Measurements from ENCODE around the gene WNT5B.

WNT5B gene

GRCh38 chr12:1606021-1606622 is 22.9 kb upstream of the WNT5B start:
- no peak overlapping the region for H3K4me3 ChIP-seq (ENCODE audit: low read length in 2 of 2)
- no peak overlapping the region for H2BK5ac ChIP-seq (ENCODE audit: low read length)
- no peak overlapping the region for H3K18ac ChIP-seq (ENCODE audit: low read length)
- peak overlapping the region; percentile 62 for H2AFZ ChIP-seq (ENCODE audit: low read length)
- H2BK12ac ChIP-seq (ENCODE audit: low read length), result no peak overlapping the region
- no peak overlapping the region for H3K14ac ChIP-seq (ENCODE audit: low read length)
- H3K4me2 ChIP-seq (ENCODE audit: insufficient read depth, low read length, poor library complexity, severe bottlenecking), result peak overlapping the region; percentile 27
- no peak overlapping the region for H2BK120ac ChIP-seq (ENCODE audit: low read depth, low read length)
- no peak overlapping the region for H2AK5ac ChIP-seq (ENCODE audit: low read depth, low read length)
- WGBS, 2 donors (ENCODE audit: extremely low coverage in 2 of 2, insufficient read length in 2 of 2, insufficient replicate concordance in 1 of 2), result no CpG with 5 or more reads among the region's 12 CpGs
- peaks cover 0 to 82% (median 0%) of the 10 kb centered on the region in 3 experiments for H3K27me3 ChIP-seq (ENCODE audit: control insufficient read depth in 3 of 3, insufficient read depth in 3 of 3, low read depth in 1 of 3, low read length in 3 of 3)
- H4K91ac ChIP-seq (ENCODE audit: low read depth, low read length, poor library complexity), result no peak overlapping the region
- H2BK15ac ChIP-seq (ENCODE audit: low read length), result no peak overlapping the region
- H3K23ac ChIP-seq (ENCODE audit: low read depth, low read length, poor library complexity), result no peak overlapping the region
- no peak overlapping the region for H3K4ac ChIP-seq (ENCODE audit: low read length)
- peak overlapping the region; percentile 64 for H3K9ac ChIP-seq (ENCODE audit: low read depth, low read length, poor library complexity)
- H4K8ac ChIP-seq (ENCODE audit: low read depth, low read length), result no peak overlapping the region
- H3K27ac ChIP-seq (replicated peaks; ENCODE audit: low read length), result no peak overlapping the region
- peaks cover 8 to 14% of the 10 kb centered on the region in 2 donors for H3K4me1 ChIP-seq (ENCODE audit: control insufficient read depth in 2 of 2, insufficient read depth in 1 of 2, low read depth in 1 of 2, low read length in 2 of 2)
- H3K9me3 ChIP-seq (replicated peaks in 1 of 2; ENCODE audit: control insufficient read depth in 2 of 2, insufficient read depth in 1 of 2, low read depth in 1 of 2, low read length in 2 of 2), result no peaks in the 10 kb centered on the region
- peaks cover 0 to 3% of the 10 kb centered on the region in 2 donors for H3K36me3 ChIP-seq (replicated peaks in 1 of 2; ENCODE audit: control insufficient read depth in 2 of 2, insufficient read depth in 2 of 2, low read length in 2 of 2)
- DNase-seq (ENCODE audit: low spot score), result no peak
- peaks cover 4% of the 10 kb centered on the region for H3K79me1 ChIP-seq (ENCODE audit: low read depth, low read length)

GRCh38 chr12:1607940-1608712 is 20.9 kb upstream of the WNT5B start:
- Histone ChIP-seq H3K27ac (replicated peaks; ENCODE audit: low read length) (no peak overlapping the region), H2BK5ac (ENCODE audit: low read length) (no peak overlapping the region), H3K23ac (ENCODE audit: low read depth, low read length, poor library complexity) (no peak overlapping the region), H3K79me1 (ENCODE audit: low read depth, low read length) (peaks cover 4% of the 10 kb centered on the region), H2AK5ac (ENCODE audit: low read depth, low read length) (no peak overlapping the region), H4K8ac (ENCODE audit: low read depth, low read length) (no peak overlapping the region), H3K4me3 (ENCODE audit: low read length in 2 of 2) (no peak overlapping the region), H2BK120ac (ENCODE audit: low read depth, low read length) (no peak overlapping the region), H2AFZ (ENCODE audit: low read length) (no peak overlapping the region), H2BK15ac (ENCODE audit: low read length) (no peak overlapping the region), H3K4me2 (ENCODE audit: insufficient read depth, low read length, poor library complexity, severe bottlenecking) (no peak overlapping the region), H2BK12ac (ENCODE audit: low read length) (no peak overlapping the region), H3K36me3 (replicated peaks in 1 of 2; ENCODE audit: control insufficient read depth in 2 of 2, insufficient read depth in 2 of 2, low read length in 2 of 2) (peaks cover 0 to 3% of the 10 kb centered on the region in 2 donors), H3K9me3 (replicated peaks in 1 of 2; ENCODE audit: control insufficient read depth in 2 of 2, insufficient read depth in 1 of 2, low read depth in 1 of 2, low read length in 2 of 2) (no peaks in the 10 kb centered on the region), H3K4me1 (ENCODE audit: control insufficient read depth in 2 of 2, insufficient read depth in 1 of 2, low read depth in 1 of 2, low read length in 2 of 2) (peaks cover 14 to 23% of the 10 kb centered on the region in 2 donors), H3K14ac (ENCODE audit: low read length) (no peak overlapping the region), H4K91ac (ENCODE audit: low read depth, low read length, poor library complexity) (no peak overlapping the region), H3K4ac (ENCODE audit: low read length) (no peak overlapping the region), H3K9ac (ENCODE audit: low read depth, low read length, poor library complexity) (no peak overlapping the region), H3K27me3 (ENCODE audit: control insufficient read depth in 3 of 3, insufficient read depth in 3 of 3, low read depth in 1 of 3, low read length in 3 of 3) (peaks cover 0 to 80% (median 0%) of the 10 kb centered on the region in 3 experiments), H3K18ac (ENCODE audit: low read length) (no peak overlapping the region)
- DNase-seq (ENCODE audit: low spot score), result no peak
- no CpG with 5 or more reads among the region's 3 CpGs for WGBS, 2 donors (ENCODE audit: extremely low coverage in 2 of 2, insufficient read length in 2 of 2, insufficient replicate concordance in 1 of 2)

GRCh38 chr12:1608713-1609119 is 20.3 kb upstream of the WNT5B start:
- Histone ChIP-seq H2AFZ (ENCODE audit: low read length) (no peak overlapping the region), H3K27ac (replicated peaks; ENCODE audit: low read length) (no peak overlapping the region), H3K9me3 (replicated peaks in 1 of 2; ENCODE audit: control insufficient read depth in 2 of 2, insufficient read depth in 1 of 2, low read depth in 1 of 2, low read length in 2 of 2) (no peaks in the 10 kb centered on the region), H2AK5ac (ENCODE audit: low read depth, low read length) (no peak overlapping the region), H3K9ac (ENCODE audit: low read depth, low read length, poor library complexity) (no peak overlapping the region), H4K8ac (ENCODE audit: low read depth, low read length) (no peak overlapping the region), H3K18ac (ENCODE audit: low read length) (no peak overlapping the region), H3K14ac (ENCODE audit: low read length) (no peak overlapping the region), H3K27me3 (ENCODE audit: control insufficient read depth in 3 of 3, insufficient read depth in 3 of 3, low read depth in 1 of 3, low read length in 3 of 3) (peaks cover 0 to 79% (median 0%) of the 10 kb centered on the region in 3 experiments), H2BK5ac (ENCODE audit: low read length) (no peak overlapping the region), H3K4me2 (ENCODE audit: insufficient read depth, low read length, poor library complexity, severe bottlenecking) (no peak overlapping the region), H3K4me1 (ENCODE audit: control insufficient read depth in 2 of 2, insufficient read depth in 1 of 2, low read depth in 1 of 2, low read length in 2 of 2) (peaks cover 14 to 23% of the 10 kb centered on the region in 2 donors), H2BK12ac (ENCODE audit: low read length) (no peak overlapping the region), H3K4ac (ENCODE audit: low read length) (no peak overlapping the region), H3K36me3 (replicated peaks in 1 of 2; ENCODE audit: control insufficient read depth in 2 of 2, insufficient read depth in 2 of 2, low read length in 2 of 2) (no peaks in the 10 kb centered on the region), H3K4me3 (ENCODE audit: low read length in 2 of 2) (no peak overlapping the region), H3K79me1 (ENCODE audit: low read depth, low read length) (peaks cover 4% of the 10 kb centered on the region), H2BK15ac (ENCODE audit: low read length) (no peak overlapping the region), H2BK120ac (ENCODE audit: low read depth, low read length) (no peak overlapping the region), H4K91ac (ENCODE audit: low read depth, low read length, poor library complexity) (no peak overlapping the region), H3K23ac (ENCODE audit: low read depth, low read length, poor library complexity) (no peak overlapping the region)
- WGBS, 2 donors (ENCODE audit: extremely low coverage in 2 of 2, insufficient read length in 2 of 2, insufficient replicate concordance in 1 of 2), result no CpG with 5 or more reads among the region's 5 CpGs
- DNase-seq (ENCODE audit: low spot score), result no peak

- no peaks in the 10 kb centered on the region for H3K9me3 ChIP-seq (replicated peaks in 1 of 2; ENCODE audit: control insufficient read depth in 2 of 2, insufficient read depth in 1 of 2, low read depth in 1 of 2, low read length in 2 of 2)
- no peak overlapping the region for H4K91ac ChIP-seq (ENCODE audit: low read depth, low read length, poor library complexity)
- no CpG with 5 or more reads among the region's 7 CpGs for WGBS, 2 donors (ENCODE audit: extremely low coverage in 2 of 2, insufficient read length in 2 of 2, insufficient replicate concordance in 1 of 2)
- no peak overlapping the region for H2BK120ac ChIP-seq (ENCODE audit: low read depth, low read length)
- peaks cover 4% of the 10 kb centered on the region for H3K79me1 ChIP-seq (ENCODE audit: low read depth, low read length)
- peaks cover 0 to 82% (median 0%) of the 10 kb centered on the region in 3 experiments for H3K27me3 ChIP-seq (ENCODE audit: control insufficient read depth in 3 of 3, insufficient read depth in 3 of 3, low read depth in 1 of 3, low read length in 3 of 3)
- H3K14ac ChIP-seq (ENCODE audit: low read length), result no peak overlapping the region
- H3K9ac ChIP-seq (ENCODE audit: low read depth, low read length, poor library complexity), result no peak overlapping the region
- no peak overlapping the region for H4K8ac ChIP-seq (ENCODE audit: low read depth, low read length)
- no peak overlapping the region for H3K4me3 ChIP-seq (ENCODE audit: low read length in 2 of 2)
- H3K27ac ChIP-seq (replicated peaks; ENCODE audit: low read length), result no peak overlapping the region
- no peak overlapping the region for H2AK5ac ChIP-seq (ENCODE audit: low read depth, low read length)
- no peak overlapping the region for H2AFZ ChIP-seq (ENCODE audit: low read length)
- DNase-seq (ENCODE audit: low spot score), result no peak
- H3K4ac ChIP-seq (ENCODE audit: low read length), result no peak overlapping the region
- H3K23ac ChIP-seq (ENCODE audit: low read depth, low read length, poor library complexity), result no peak overlapping the region
- no peak overlapping the region for H3K4me2 ChIP-seq (ENCODE audit: insufficient read depth, low read length, poor library complexity, severe bottlenecking)
- H2BK5ac ChIP-seq (ENCODE audit: low read length), result no peak overlapping the region
- H3K18ac ChIP-seq (ENCODE audit: low read length), result no peak overlapping the region
- peaks cover 0 to 2% of the 10 kb centered on the region in 2 donors for H3K36me3 ChIP-seq (replicated peaks in 1 of 2; ENCODE audit: control insufficient read depth in 2 of 2, insufficient read depth in 2 of 2, low read length in 2 of 2)
- H3K4me1 ChIP-seq (ENCODE audit: control insufficient read depth in 2 of 2, insufficient read depth in 1 of 2, low read depth in 1 of 2, low read length in 2 of 2), result peaks cover 14 to 22% of the 10 kb centered on the region in 2 donors
- H2BK15ac ChIP-seq (ENCODE audit: low read length), result no peak overlapping the region
- H2BK12ac ChIP-seq (ENCODE audit: low read length), result no peak overlapping the region
Measured at GRCh38 chr12:1610072-1610643, 18.9 kb upstream of the WNT5B start.

Data from neuronal stem cell (in vitro differentiated cells).